ENCODE results near the gene CDSN. TPM values are rescaled to one million over a fixed set of nuclear protein-coding genes. Genes with fewer than 3 reads are reported as not detected.

Gene CDSN
- total and polyA plus RNA-seq, 11 donors: 0.15 to 0.56 TPM; not detected in 9

- Histone ChIP-seq H3K4me3 (no peak overlapping the region), H3K4me1 (peaks cover 0 to 19% (median 9%) of the 10 kb centered on the region in 12 donors), H3K36me3 (peaks cover 0 to 12% (median 2%) of the 10 kb centered on the region in 9 donors), H3K27ac (no peak overlapping the region), H3K27me3 (no peaks in the 10 kb centered on the region), H3K9me3 (no peaks in the 10 kb centered on the region)
- 81 to 90% (median 87%) methylated on average over 8 to 13 of the region's 13 CpGs for WGBS, 4 donors
- DNase-seq: no peak
- ATAC-seq: no peak
- intact Hi-C loops (cut with DNase I): no loop called here
- TF ChIP-seq POLR2A (IDR thresholded peaks at IDR 0.05) (no peak), CTCF (IDR thresholded peaks at IDR 0.05) (no peak)
Observed at GRCh38 chr6:31162463-31163165, 42.4 kb upstream of the CDSN start.

DNA sequence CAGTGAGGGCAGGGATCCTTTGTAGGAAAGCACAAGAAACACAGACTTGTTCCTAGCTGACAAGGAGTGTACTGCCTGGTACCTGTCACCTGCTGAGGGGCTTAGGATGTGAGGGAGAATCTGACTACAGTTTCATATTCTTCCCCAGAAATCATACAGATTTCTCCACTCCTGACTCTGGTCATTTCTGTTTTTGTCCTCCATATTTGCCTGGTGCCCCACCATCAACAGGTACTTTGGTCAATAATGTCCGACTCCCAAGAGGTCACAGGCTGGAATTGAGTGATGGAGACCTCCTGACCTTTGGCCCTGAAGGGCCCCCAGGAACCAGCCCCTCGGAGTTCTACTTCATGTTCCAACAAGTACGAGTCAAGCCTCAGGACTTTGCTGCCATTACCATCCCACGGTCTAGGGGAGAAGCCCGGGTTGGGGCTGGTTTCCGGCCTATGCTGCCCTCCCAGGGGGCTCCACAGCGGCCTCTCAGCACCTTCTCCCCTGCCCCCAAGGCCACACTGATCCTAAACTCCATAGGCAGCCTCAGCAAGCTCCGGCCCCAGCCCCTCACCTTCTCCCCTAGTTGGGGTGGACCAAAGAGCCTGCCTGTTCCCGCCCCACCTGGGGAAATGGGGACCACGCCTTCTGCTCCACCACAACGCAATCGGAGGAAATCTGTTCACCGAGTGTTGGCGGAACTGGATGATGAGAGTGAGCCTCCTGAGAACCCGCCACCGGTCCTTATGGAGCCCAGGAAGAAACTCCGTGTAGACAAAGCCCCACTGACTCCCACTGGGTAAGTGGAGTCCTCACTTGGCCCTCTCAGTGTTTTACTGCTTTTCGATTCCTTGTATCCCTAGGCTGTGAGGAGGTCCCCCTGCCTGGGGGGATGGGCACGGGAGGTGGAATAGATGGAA, 41.2 kb upstream of the CDSN start:
- ATAC-seq (no peak), DNase-seq (no peak)
- no peaks in the 10 kb centered on the region for H3K9me3 ChIP-seq
- H3K27me3 ChIP-seq: no peaks in the 10 kb centered on the region
- intact Hi-C loops (cut with DNase I): no loop called here
- H3K4me1 ChIP-seq: peaks cover 0 to 26% (median 15%) of the 10 kb centered on the region in 12 donors
- no peak for TF ChIP-seq CTCF (IDR thresholded peaks at IDR 0.05)
- no peak for TF ChIP-seq POLR2A (IDR thresholded peaks at IDR 0.05)
- H3K27ac ChIP-seq: no peak overlapping the region
- no peak overlapping the region for H3K4me3 ChIP-seq
- WGBS, 4 donors: 90 to 96% (median 91%) methylated on average over 19 of the region's 19 CpGs
- peaks cover 0 to 12% (median 2%) of the 10 kb centered on the region in 9 donors for H3K36me3 ChIP-seq

DNA sequence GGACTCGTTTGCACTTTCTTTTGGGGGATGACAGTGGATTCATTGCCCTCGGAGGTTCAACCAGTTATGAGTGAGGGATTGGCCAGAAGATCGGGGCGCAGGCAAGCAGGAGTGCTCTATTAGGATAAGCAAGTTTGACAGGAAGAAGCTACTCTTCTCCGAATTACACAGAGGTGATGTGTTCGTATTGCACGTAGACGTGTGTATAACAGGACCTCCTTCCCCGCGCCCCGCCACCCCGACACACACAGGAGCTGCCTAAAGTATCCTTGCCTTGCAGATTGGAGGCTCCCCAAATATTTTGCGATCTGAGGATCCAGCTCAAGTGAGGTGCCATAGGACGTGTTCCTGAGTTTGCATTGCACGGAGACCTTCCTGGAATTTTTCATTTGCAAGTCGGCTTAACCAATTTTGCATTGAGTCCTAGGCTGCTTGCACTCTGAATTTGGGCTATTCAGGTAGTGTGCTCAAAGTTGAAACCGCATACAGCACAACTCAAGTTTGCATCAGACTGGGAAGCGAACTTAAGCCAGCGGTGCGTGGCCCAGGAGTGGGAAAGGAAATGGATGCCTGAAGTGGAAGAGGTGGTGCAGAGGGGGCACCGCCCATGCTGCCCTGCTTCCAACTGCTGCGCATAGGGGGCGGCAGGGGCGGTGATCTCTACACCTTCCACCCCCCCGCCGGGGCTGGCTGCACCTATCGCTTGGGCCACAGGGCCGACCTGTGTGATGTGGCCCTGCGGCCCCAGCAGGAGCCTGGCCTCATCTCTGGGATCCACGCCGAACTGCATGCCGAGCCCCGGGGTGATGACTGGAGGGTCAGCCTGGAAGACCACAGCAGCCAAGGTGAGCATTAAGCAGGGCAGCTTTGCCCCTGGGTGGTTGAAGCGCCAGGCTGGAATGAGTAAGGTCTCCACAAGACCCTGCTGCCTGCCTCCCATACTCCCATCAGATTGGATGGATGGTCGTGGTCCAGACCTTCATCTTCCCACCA, 38.9 kb upstream of the CDSN start:
- intact Hi-C loops (cut with DNase I): loop anchor here in 1 of 10 donors (1.0 kb wide), 1 partner anchor 16 kb away; no protein-coding TSS in a partner anchor
- peak overlapping the region; percentile 52 to 87 (median 68) for H3K4me3 ChIP-seq
- DNase-seq (no peak), ATAC-seq (no peak)
- H3K36me3 ChIP-seq: peaks cover 0 to 32% (median 16%) of the 10 kb centered on the region in 9 donors
- peaks cover 0 to 26% (median 15%) of the 10 kb centered on the region in 12 donors for H3K4me1 ChIP-seq
- no peaks in the 10 kb centered on the region for H3K9me3 ChIP-seq
- TF ChIP-seq POLR2A (IDR thresholded peaks at IDR 0.05) (no peak), CTCF (IDR thresholded peaks at IDR 0.05) (no peak)
- WGBS, 4 donors: 15 to 20% (median 18%) methylated on average over 29 to 35 of the region's 35 CpGs
- peak overlapping the region in 7 of 12 donors; percentile 6 to 83 (median 46) for H3K27ac ChIP-seq
- no peaks in the 10 kb centered on the region for H3K27me3 ChIP-seq

All from heart left ventricle (tissue), 16 donors.